K562 (cell line): ENCODE data around the gene CNNM4. TPM values are rescaled to one million over a fixed set of nuclear protein-coding genes. Genes with fewer than 3 reads are reported as not detected.

ENCODE experiments used
- ATAC-seq: fragments of 200-7000 bp; cut with Tn5 transposase; 3 replicates; pipeline ENCODE4 v1.9.1; 2020; ENCODE audit warnings: moderate library complexity
- BruUV-seq: library from RNA; stranded (reverse); fragments of 400-500 nt; replicated peaks from 2 replicates; lab custom pipeline; 2021; lab: Mats Ljungman, UMichigan
- CTCF ChIA-PET: fragments of 300-600 bp; formaldehyde crosslinking; extraction: SDS; loops from one replicate; lab custom pipeline; 2021; ENCODE audit warnings: low intra/inter-chr PET ratio; lab: Yijun Ruan, JAX
- POLR2A ChIA-PET: fragments of 300-600, 350-650 bp; sonication (Branson Sonifier 250); formaldehyde crosslinking; extraction: SDS; loops from one replicate; lab custom pipeline; 2021; ENCODE audit warnings: antibody characterized with exemption, inconsistent platforms; lab: Yijun Ruan, JAX
- DNase-seq, 4 experiments: peaks; one replicate each; pipeline versions ENCODE4 v3.0.0 to v3.0.0-alpha.2; 2011 to 2018; ENCODE audit warnings: low spot score in 3 of 4, mixed read lengths in 3 of 4; ENCODE audit errors: extremely low read depth in 1 of 4
- FAIRE-seq: peaks from 2 replicates; lab custom pipeline; 2011; peaks lifted over from hg19 to GRCh38; lab: Jason Lieb, UNC
- H2AFZ ChIP-seq: 2 replicates; pipeline ENCODE4 v1.6.0; 2011; ENCODE audit warnings: low read depth, low read length, control low read depth, inconsistent platforms
- H3K27ac ChIP-seq: fragments of 200-600 bp; 3 replicates; pipeline ENCODE4 v1.8.0; 2011; ENCODE audit warnings: low read depth, mild to moderate bottlenecking, control low read depth, inconsistent platforms, low read length, moderate library complexity, mixed read lengths; ENCODE audit errors: extremely low read depth
- H3K27me3 ChIP-seq, 2 experiments: fragments of 300-600 bp in 1 of 2; 2 replicates in 1 of 2; 3 replicates in 1 of 2; pipeline versions ENCODE4 v1.6.0 to v1.8.0; 2011; ENCODE audit warnings: inconsistent platforms in 2 of 2, low read length in 2 of 2, mild to moderate bottlenecking in 1 of 2, mixed read lengths in 1 of 2, moderate library complexity in 1 of 2; ENCODE audit not compliant: control insufficient read depth in 2 of 2, insufficient read depth in 2 of 2
- H3K36me3 ChIP-seq: fragments of 300-600 bp; 3 replicates; pipeline ENCODE4 v1.8.0; 2011; ENCODE audit warnings: mild to moderate bottlenecking, low read length, inconsistent platforms; ENCODE audit not compliant: control insufficient read depth, insufficient read depth
- H3K4me1 ChIP-seq, 2 experiments: fragments of 200-600 bp in 1 of 2; replicated peaks in 1 of 2; 2 replicates in 1 of 2; 3 replicates in 1 of 2; pipeline versions ENCODE4 v1.5.1 to v1.8.0; 2011; ENCODE audit warnings: inconsistent platforms in 2 of 2, low read length in 2 of 2, mild to moderate bottlenecking in 1 of 2, mixed read lengths in 1 of 2, moderate library complexity in 1 of 2; ENCODE audit not compliant: control insufficient read depth in 2 of 2, insufficient read depth in 2 of 2
- H3K4me2 ChIP-seq: 2 replicates; pipeline ENCODE4 v1.6.1; 2011; ENCODE audit warnings: low read length, control low read depth, inconsistent platforms, mixed read lengths; ENCODE audit not compliant: insufficient read depth
- H3K4me3 ChIP-seq: fragments of 200-600 bp; sonication (generic), shearing (Covaris generic); 2 replicates; pipeline ENCODE4 v1.5.1; 2016; ENCODE audit warnings: control low read depth, inconsistent platforms
- H3K79me2 ChIP-seq: fragments of 200-600 bp; 3 replicates; pipeline ENCODE4 v1.8.0; 2011; ENCODE audit warnings: low read length, inconsistent platforms; ENCODE audit not compliant: control insufficient read depth, insufficient read depth
- H3K9ac ChIP-seq, 2 experiments: 2 replicates each; pipeline versions ENCODE4 v1.6.0 to v1.6.1; 2011; ENCODE audit warnings: low read depth in 2 of 2, low read length in 2 of 2, control low read depth in 1 of 2, inconsistent platforms in 1 of 2, mild to moderate bottlenecking in 1 of 2, mixed read lengths in 1 of 2; ENCODE audit not compliant: insufficient read depth in 1 of 2
- H3K9me1 ChIP-seq: one replicate; pipeline ENCODE4 v1.6.0; 2011; ENCODE audit warnings: inconsistent platforms, mild to moderate bottlenecking, low read length, moderate library complexity; ENCODE audit not compliant: control insufficient read depth, insufficient read depth
- H3K9me3 ChIP-seq: replicated peaks from 2 replicates; pipeline ENCODE4 v1.5.1; 2011; ENCODE audit warnings: low read depth, low read length, inconsistent platforms; ENCODE audit not compliant: control insufficient read depth, insufficient read depth
- H4K20me1 ChIP-seq: replicated peaks from 2 replicates; pipeline ENCODE4 v1.6.1; 2011; ENCODE audit warnings: low read length, inconsistent platforms, mixed read lengths; ENCODE audit not compliant: control insufficient read depth, insufficient read depth
- ADNP ChIP-seq: fragments of 200-800 bp; sonication (Bioruptor generic); IDR thresholded peaks from 2 replicates; pipeline ENCODE4 v1.6.1; 2016; ENCODE audit warnings: missing genetic modification characterization, missing compliant biosample characterization
- ID3 ChIP-seq, 2 experiments: fragments of 250-450 bp in 1 of 2; fragments of 450-650 bp in 1 of 2; sonication (Bioruptor Pico) in 1 of 2; IDR thresholded peaks; 2 replicates each; pipeline versions ENCODE4 v1.6.1 to v1.8.0; 2016 to 2021; ENCODE audit warnings: mild to moderate bottlenecking in 2 of 2, moderate library complexity in 2 of 2, missing compliant biosample characterization in 1 of 2, missing genetic modification characterization in 1 of 2
- U2AF1 ChIP-seq: fragments of 200-400 bp; formaldehyde crosslinking; optimal IDR thresholded peaks from 2 replicates; pipeline ENCODE3; 2017; ENCODE audit warnings: mild to moderate bottlenecking, low read depth, low read length, moderate library complexity
- in situ Hi-C: fragments of 300-500 bp; cut with MboI; formaldehyde crosslinking; loops from 4 replicates; pipeline ENCODE4 v1.15.0; 2018; ENCODE audit warnings: inconsistent platforms, mixed read lengths
- intact Hi-C: fragments of 100-400 bp; cut with micrococcal nuclease; formaldehyde crosslinking; loops from 2 replicates; pipeline ENCODE4 v1.14.2; 2022
- polyA plus RNA-seq, 8 experiments: library from polyadenylated mRNA; depleted of rRNA in 4 of 8; stranded (reverse) in 5 of 8; unstranded in 3 of 8; fragments of >200 nt; fragmentation: Nextera tagmentation in 2 of 8; fragmentation: Illumina TruSeq in 1 of 8; extraction: Ambion mirVana in 2 of 8; extraction: Trizol in 1 of 8; gene quantifications; 2 replicates each; pipeline versions ENCODE4 v1.2.1 to v1.2.3, GENCODE V29; 2011 to 2014; ENCODE audit warnings: inconsistent platforms in 1 of 8, missing spikeins in 1 of 8
- total RNA-seq, 7 experiments: library from RNA; depleted of rRNA in 6 of 7; stranded (reverse); fragments of >200 nt in 6 of 7; fragmentation: Illumina TruSeq in 2 of 7; extraction: Trizol in 2 of 7; gene quantifications; 2 replicates each; pipeline versions ENCODE4 v1.2.1 to v1.2.3, GENCODE V29; 2011 to 2021; ENCODE audit warnings: low replicate concordance in 1 of 7
- TF ChIP-seq, protein P1 (sequence below): sonication (generic); formaldehyde crosslinking; IDR thresholded peaks from 2 replicates; pipeline ENCODE4 v1.8.0; 2022; ENCODE audit warnings: missing genetic modification reagents, mild to moderate bottlenecking, borderline replicate concordance
- TF ChIP-seq, protein P2 (sequence below): fragments of 250-450 bp; sonication (Bioruptor Pico); IDR thresholded peaks from 2 replicates; pipeline ENCODE4 v1.5.0; 2021

Gene CNNM4
- total and polyA plus RNA-seq, 9 of the 15 experiments (the other 6 are each of a cell fraction or from before 2014, with no cell fraction given) = 0.96 to 6.3 (median 2.8) TPM

- Histone ChIP-seq H3K27me3 (no peaks in the 10 kb centered on the region), H3K9ac (no peak overlapping the region), H3K9me1 (no peaks in the 10 kb centered on the region)
- in situ Hi-C loops = no loop called here
- ATAC-seq (no peak), DNase-seq (no peak)
- CTCF ChIA-PET = no interaction called here
- TF ChIP-seq, protein P1, sequence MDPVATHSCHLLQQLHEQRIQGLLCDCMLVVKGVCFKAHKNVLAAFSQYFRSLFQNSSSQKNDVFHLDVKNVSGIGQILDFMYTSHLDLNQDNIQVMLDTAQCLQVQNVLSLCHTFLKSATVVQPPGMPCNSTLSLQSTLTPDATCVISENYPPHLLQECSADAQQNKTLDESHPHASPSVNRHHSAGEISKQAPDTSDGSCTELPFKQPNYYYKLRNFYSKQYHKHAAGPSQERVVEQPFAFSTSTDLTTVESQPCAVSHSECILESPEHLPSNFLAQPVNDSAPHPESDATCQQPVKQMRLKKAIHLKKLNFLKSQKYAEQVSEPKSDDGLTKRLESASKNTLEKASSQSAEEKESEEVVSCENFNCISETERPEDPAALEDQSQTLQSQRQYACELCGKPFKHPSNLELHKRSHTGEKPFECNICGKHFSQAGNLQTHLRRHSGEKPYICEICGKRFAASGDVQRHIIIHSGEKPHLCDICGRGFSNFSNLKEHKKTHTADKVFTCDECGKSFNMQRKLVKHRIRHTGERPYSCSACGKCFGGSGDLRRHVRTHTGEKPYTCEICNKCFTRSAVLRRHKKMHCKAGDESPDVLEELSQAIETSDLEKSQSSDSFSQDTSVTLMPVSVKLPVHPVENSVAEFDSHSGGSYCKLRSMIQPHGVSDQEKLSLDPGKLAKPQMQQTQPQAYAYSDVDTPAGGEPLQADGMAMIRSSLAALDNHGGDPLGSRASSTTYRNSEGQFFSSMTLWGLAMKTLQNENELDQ (CRISPR knock-in tag) = no peak
- no peak for TF ChIP-seq U2AF1
- TF ChIP-seq, protein P2, sequence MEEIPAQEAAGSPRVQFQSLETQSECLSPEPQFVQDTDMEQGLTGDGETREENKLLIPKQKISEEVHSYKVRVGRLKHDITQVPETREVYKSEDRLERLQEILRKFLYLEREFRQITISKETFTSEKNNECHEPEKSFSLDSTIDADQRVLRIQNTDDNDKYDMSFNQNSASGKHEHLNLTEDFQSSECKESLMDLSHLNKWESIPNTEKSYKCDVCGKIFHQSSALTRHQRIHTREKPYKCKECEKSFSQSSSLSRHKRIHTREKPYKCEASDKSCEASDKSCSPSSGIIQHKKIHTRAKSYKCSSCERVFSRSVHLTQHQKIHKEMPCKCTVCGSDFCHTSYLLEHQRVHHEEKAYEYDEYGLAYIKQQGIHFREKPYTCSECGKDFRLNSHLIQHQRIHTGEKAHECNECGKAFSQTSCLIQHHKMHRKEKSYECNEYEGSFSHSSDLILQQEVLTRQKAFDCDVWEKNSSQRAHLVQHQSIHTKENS (CRISPR knock-in tag) = no peak
- TF ChIP-seq ADNP = no peak
- no peak for TF ChIP-seq ID3 (CRISPR knock-in tag; IDR thresholded peaks at IDR 0.05)
- no peak for TF ChIP-seq ID3 (tag; IDR thresholded peaks at IDR 0.05)
- TF ChIP-seq, all 486 proteins: peak for 0
- H2AFZ ChIP-seq = no peak overlapping the region
- no peaks in the 10 kb centered on the region; a peak in 1 of 5 replicates for H3K4me1 ChIP-seq
- POLR2A ChIA-PET = interaction anchor here (1.3 kb wide), 1 partner anchor 9 kb away, joined by 6 read pairs; no protein-coding TSS in a partner anchor
- no peaks in the 10 kb centered on the region for H4K20me1 ChIP-seq
- no peak overlapping the region for H3K4me3 ChIP-seq
- no peak overlapping the region for H3K4me2 ChIP-seq
- H3K79me2 ChIP-seq = no peaks in the 10 kb centered on the region
- intact Hi-C loops = no loop called here
- no peaks in the 10 kb centered on the region for H3K9me3 ChIP-seq
- H3K36me3 ChIP-seq = peaks cover 7% of the 10 kb centered on the region; the same call in 2 of the 3 replicates
- BruUV-seq = no TSS peak
- no peak for FAIRE-seq
- no peak overlapping the region for H3K27ac ChIP-seq
These were observed 44.3 kb upstream of the CNNM4 start for GRCh38 chr2:96716388-96716787.
